HepG2 (cell line): ENCODE results near the gene CST3. TPM values are rescaled to one million over a fixed set of nuclear protein-coding genes. Genes with fewer than 3 reads are reported as not detected.
"Not testable (repeated sequence)": the region's sequence is repeated elsewhere in the genome, so short reads cannot be mapped to it uniquely, and the experiment has no call there.

Source experiments
- ATAC-seq: fragments of 200-7000 bp; cut with Tn5 transposase; 3 replicates; pipeline ENCODE4 v1.9.1; 2020; ENCODE audit warnings: mild to moderate bottlenecking, moderate library complexity
- BruUV-seq: library from RNA; stranded (reverse); fragments of 400-500 nt; replicated peaks from 2 replicates; lab custom pipeline; 2021; lab: Mats Ljungman, UMichigan
- CTCF ChIA-PET: fragments of 300-600 bp; formaldehyde crosslinking; extraction: SDS; loops from one replicate; lab custom pipeline; 2021; ENCODE audit warnings: low total read pairs, inconsistent platforms, low intra/inter-chr PET ratio; lab: Yijun Ruan, JAX
- POLR2A ChIA-PET: fragments of 350-600 bp; sonication (Branson Sonifier 250); formaldehyde crosslinking; loops from one replicate; lab custom pipeline; 2020; ENCODE audit warnings: antibody characterized with exemption, inconsistent platforms; lab: Yijun Ruan, JAX
- DNase-seq: peaks from one replicate; pipeline ENCODE4 v3.0.0-alpha.2; 2015; ENCODE audit warnings: low spot score
- FAIRE-seq: peaks from 3 replicates; lab custom pipeline; 2011; peaks lifted over from hg19 to GRCh38; lab: Jason Lieb, UNC
- H2AFZ ChIP-seq: one replicate; pipeline ENCODE4 v1.6.1; 2011; ENCODE audit warnings: low read length, inconsistent platforms
- H3K27ac ChIP-seq: fragments of 300-600 bp; 3 replicates; pipeline ENCODE4 v1.8.0; 2011; ENCODE audit warnings: mixed run types, mild to moderate bottlenecking, mixed read lengths, low read length, inconsistent platforms; ENCODE audit not compliant: insufficient read depth; ENCODE audit errors: extremely low read length
- H3K27me3 ChIP-seq, 2 experiments: fragments of 200-600 bp in 1 of 2; 2 replicates in 1 of 2; 3 replicates in 1 of 2; pipeline versions ENCODE4 v1.6.0 to v1.8.0; 2011; ENCODE audit warnings: low read length in 2 of 2, mild to moderate bottlenecking in 2 of 2, moderate library complexity in 2 of 2, inconsistent platforms in 1 of 2; ENCODE audit not compliant: insufficient read depth in 2 of 2, control insufficient read depth in 1 of 2
- H3K36me3 ChIP-seq, 2 experiments: fragments of 200-600 bp in 1 of 2; replicated peaks in 1 of 2; 2 replicates in 1 of 2; 3 replicates in 1 of 2; pipeline versions ENCODE4 v1.5.1 to v1.8.0; 2011; ENCODE audit warnings: low read length in 2 of 2, inconsistent platforms in 1 of 2; ENCODE audit not compliant: insufficient read depth in 2 of 2, control insufficient read depth in 1 of 2
- H3K4me1 ChIP-seq: 2 replicates; pipeline ENCODE4 v1.5.1; 2012; ENCODE audit warnings: low read length, inconsistent platforms; ENCODE audit not compliant: insufficient read depth
- H3K4me2 ChIP-seq: 2 replicates; pipeline ENCODE4 v1.6.0; 2011; ENCODE audit warnings: low read depth, low read length, inconsistent platforms
- H3K4me3 ChIP-seq, 3 experiments: fragments of 200-600 bp in 1 of 3; sonication (generic), shearing (Covaris generic) in 1 of 3; replicated peaks in 1 of 3; 2 replicates each; pipeline ENCODE4 v1.5.1; 2011 to 2016; ENCODE audit warnings: low read length in 3 of 3, inconsistent platforms in 2 of 3, low read depth in 2 of 3, mild to moderate bottlenecking in 2 of 3, control low read depth in 1 of 3, mixed read lengths in 1 of 3; ENCODE audit not compliant: insufficient read depth in 1 of 3
- H3K79me2 ChIP-seq: one replicate; pipeline ENCODE4 v1.6.1; 2011; ENCODE audit warnings: low read length, inconsistent platforms; ENCODE audit not compliant: insufficient read depth
- H3K9ac ChIP-seq: 2 replicates; pipeline ENCODE4 v1.6.0; 2011; ENCODE audit warnings: mild to moderate bottlenecking, low read depth, low read length, inconsistent platforms; ENCODE audit not compliant: insufficient read depth
- H3K9me3 ChIP-seq: 2 replicates; pipeline ENCODE4 v1.5.1; 2012; ENCODE audit warnings: mild to moderate bottlenecking, low read length
- H4K20me1 ChIP-seq: 2 replicates; pipeline ENCODE4 v1.6.0; 2011; ENCODE audit warnings: inconsistent platforms, mild to moderate bottlenecking, low read length, moderate library complexity; ENCODE audit not compliant: insufficient read depth
- HBP1 ChIP-seq: IDR thresholded peaks from 2 replicates; pipeline ENCODE4 v1.6.1; 2016; ENCODE audit warnings: low read depth, control low read depth
- HDAC1 ChIP-seq: sonication (generic); formaldehyde crosslinking; IDR thresholded peaks from 2 replicates; pipeline ENCODE4 v1.5.1; 2020; ENCODE audit warnings: mild to moderate bottlenecking, missing genetic modification reagents
- MYC ChIP-seq: sonication (generic); formaldehyde crosslinking; IDR thresholded peaks from 2 replicates; pipeline ENCODE4 v1.9.0; 2021; ENCODE audit warnings: missing genetic modification reagents, borderline replicate concordance
- MZF1 ChIP-seq: sonication (generic); formaldehyde crosslinking; IDR thresholded peaks from 2 replicates; pipeline ENCODE4 v1.8.1; 2023; ENCODE audit warnings: mild to moderate bottlenecking, missing genetic modification reagents, borderline replicate concordance
- REL ChIP-seq: sonication (generic); formaldehyde crosslinking; conservative IDR thresholded peaks from 2 replicates; pipeline ENCODE4 v1.8.0; 2022; ENCODE audit warnings: mild to moderate bottlenecking, missing genetic modification reagents, moderate library complexity
- SIX4 ChIP-seq: sonication (generic); formaldehyde crosslinking; IDR thresholded peaks from 2 replicates; pipeline ENCODE4 v1.4.0; 2020; ENCODE audit warnings: missing genetic modification reagents
- STAG1 ChIP-seq: sonication (generic); formaldehyde crosslinking; IDR thresholded peaks from 2 replicates; pipeline ENCODE4 v1.4.0; 2020; ENCODE audit warnings: missing genetic modification reagents
- TEAD2 ChIP-seq: sonication (generic); formaldehyde crosslinking; IDR thresholded peaks from 2 replicates; pipeline ENCODE4 v1.9.0; 2021; ENCODE audit warnings: missing genetic modification reagents
- ZKSCAN1 ChIP-seq: fragments of 150-350 bp; IDR thresholded peaks from 2 replicates; pipeline ENCODE4 v1.6.1; 2014; ENCODE audit warnings: low read length
- ZNF713 ChIP-seq: sonication (generic); formaldehyde crosslinking; IDR thresholded peaks from 2 replicates; pipeline ENCODE4 v1.4.0; 2020; ENCODE audit warnings: mild to moderate bottlenecking, missing genetic modification reagents
- WGBS: methylation state at CpG from one replicate; pipeline ENCODE4 v1.1.6; 2017; ENCODE audit warnings: low lambda C conversion rate; 5-methylcytosine and 5-hydroxymethylcytosine counted together
- in situ Hi-C: cut with HindIII; loops from 2 replicates; pipeline ENCODE4 v1.10.0; 2017; ENCODE audit warnings: low pct_unique_long_range_greater_than_20kb; ENCODE audit not compliant: extremely low pct_ligation_motif_present
- intact Hi-C: fragments of 100-400 bp; cut with micrococcal nuclease; formaldehyde crosslinking; loops from one replicate; pipeline ENCODE4 v1.10.0; 2022; ENCODE audit not compliant: unreplicated experiment
- polyA plus RNA-seq, 8 experiments: library from polyadenylated mRNA; depleted of rRNA in 3 of 8; stranded (reverse) in 7 of 8; unstranded in 1 of 8; fragments of >200 nt; fragmentation: Illumina TruSeq in 4 of 8; extraction: Trizol in 4 of 8; gene quantifications; 2 replicates each; pipeline versions ENCODE4 v1.2.1 to v1.2.3, GENCODE V29; 2011 to 2016; ENCODE audit warnings: low read depth in 4 of 8, missing spikeins in 1 of 8, mixed read lengths in 1 of 8; ENCODE audit not compliant: insufficient read depth in 1 of 8
- total RNA-seq, 5 experiments: library from RNA; depleted of rRNA; stranded (reverse); fragments of >200 nt; fragmentation: Illumina TruSeq; extraction: Trizol; gene quantifications; 2 replicates each; pipeline ENCODE4 v1.2.3, GENCODE V29; 2016; ENCODE audit warnings: low read depth in 1 of 5
- TF ChIP-seq, protein P1 (sequence below): IDR thresholded peaks from 2 replicates; pipeline ENCODE4 v1.6.1; 2016; ENCODE audit warnings: missing biosample characterization, missing genetic modification reagents, low read depth
- TF ChIP-seq, protein P2 (sequence below): sonication (generic); formaldehyde crosslinking; IDR thresholded peaks from 2 replicates; pipeline ENCODE4 v1.5.0; 2020; ENCODE audit warnings: mild to moderate bottlenecking, missing genetic modification reagents

Gene CST3
- total and polyA plus RNA-seq, 2 of the 13 experiments (the other 11 are each of a cell fraction or from before 2014, with no cell fraction given): 690 to 1,005 TPM

- ChIA-PET POLR2A (no interaction called here), CTCF (no interaction called here)
These were observed 48.4 kb upstream of the CST3 start for GRCh38 chr20:23686046-23686750.

GRCh38 chr20:23685529-23685896 lies 47.8 kb upstream of the CST3 start:
- 0% methylated on average over 3 of the region's 4 CpGs for WGBS
- H3K27ac ChIP-seq, CTCF ChIA-PET, H3K9me3 ChIP-seq, H3K4me1 ChIP-seq, FAIRE-seq, DNase-seq, ATAC-seq, H4K20me1 ChIP-seq, H3K79me2 ChIP-seq, H3K4me2 ChIP-seq, POLR2A ChIA-PET, BruUV-seq, H3K9ac ChIP-seq, H3K36me3 ChIP-seq, H3K4me3 ChIP-seq, H2AFZ ChIP-seq, in situ Hi-C loops, intact Hi-C loops: not testable (repeated sequence)
- H3K27me3 ChIP-seq: peaks cover 0 to 16% of the 10 kb centered on the region in 2 experiments; a peak in 1 of 5 replicates

More at GRCh38 chr20:23686046-23686750, 48.4 kb upstream of the CST3 start:
- Histone ChIP-seq H2AFZ (no peak overlapping the region), H3K27ac (no peak overlapping the region), H3K79me2 (no peaks in the 10 kb centered on the region), H3K27me3 (peaks cover 0 to 16% of the 10 kb centered on the region in 2 experiments; a peak in 1 of 5 replicates), H3K4me2 (no peak overlapping the region), H3K9me3 (no peaks in the 10 kb centered on the region), H3K9ac (no peak overlapping the region), H4K20me1 (no peaks in the 10 kb centered on the region), H3K4me3 (no peak overlapping the region), H3K4me1 (no peaks in the 10 kb centered on the region), H3K36me3 (no peaks in the 10 kb centered on the region)
- 7% methylated on average over 3 of the region's 4 CpGs for WGBS
- no TSS peak for BruUV-seq
- DNase-seq (no peak), ATAC-seq (no peak; the same call in 2 of the 3 replicates), FAIRE-seq (no peak)
- TF ChIP-seq MYC (CRISPR knock-in tag): no peak
- TF ChIP-seq, protein P1, sequence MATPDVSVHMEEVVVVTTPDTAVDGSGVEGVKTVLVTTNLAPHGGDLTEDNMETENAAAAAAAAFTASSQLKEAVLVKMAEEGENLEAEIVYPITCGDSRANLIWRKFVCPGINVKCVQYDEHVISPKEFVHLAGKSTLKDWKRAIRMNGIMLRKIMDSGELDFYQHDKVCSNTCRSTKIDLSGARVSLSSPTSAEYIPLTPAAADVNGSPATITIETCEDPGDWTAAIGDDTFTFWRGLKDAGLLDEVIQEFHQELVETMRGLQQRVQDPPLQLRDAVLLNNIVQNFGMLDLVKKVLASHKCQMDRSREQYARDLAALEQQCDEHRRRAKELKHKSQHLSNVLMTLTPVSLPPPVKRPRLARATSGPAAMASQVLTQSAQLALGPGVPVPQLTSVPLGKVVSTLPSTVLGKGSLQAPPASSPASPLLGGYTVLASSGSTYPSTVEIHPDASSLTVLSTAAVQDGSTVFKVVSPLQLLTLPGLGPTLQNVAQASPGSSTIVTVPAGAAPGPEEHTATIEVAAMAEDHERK (CRISPR knock-in tag): no peak
- no peak for TF ChIP-seq TEAD2 (CRISPR knock-in tag)
- no peak for TF ChIP-seq MZF1
- TF ChIP-seq, protein P2, sequence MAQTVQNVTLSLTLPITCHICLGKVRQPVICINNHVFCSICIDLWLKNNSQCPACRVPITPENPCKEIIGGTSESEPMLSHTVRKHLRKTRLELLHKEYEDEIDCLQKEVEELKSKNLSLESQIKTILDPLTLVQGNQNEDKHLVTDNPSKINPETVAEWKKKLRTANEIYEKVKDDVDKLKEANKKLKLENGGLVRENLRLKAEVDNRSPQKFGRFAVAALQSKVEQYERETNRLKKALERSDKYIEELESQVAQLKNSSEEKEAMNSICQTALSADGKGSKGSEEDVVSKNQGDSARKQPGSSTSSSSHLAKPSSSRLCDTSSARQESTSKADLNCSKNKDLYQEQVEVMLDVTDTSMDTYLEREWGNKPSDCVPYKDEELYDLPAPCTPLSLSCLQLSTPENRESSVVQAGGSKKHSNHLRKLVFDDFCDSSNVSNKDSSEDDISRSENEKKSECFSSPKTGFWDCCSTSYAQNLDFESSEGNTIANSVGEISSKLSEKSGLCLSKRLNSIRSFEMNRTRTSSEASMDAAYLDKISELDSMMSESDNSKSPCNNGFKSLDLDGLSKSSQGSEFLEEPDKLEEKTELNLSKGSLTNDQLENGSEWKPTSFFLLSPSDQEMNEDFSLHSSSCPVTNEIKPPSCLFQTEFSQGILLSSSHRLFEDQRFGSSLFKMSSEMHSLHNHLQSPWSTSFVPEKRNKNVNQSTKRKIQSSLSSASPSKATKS (CRISPR knock-in tag): no peak
- no peak for TF ChIP-seq STAG1 (CRISPR knock-in tag)
- no peak for TF ChIP-seq HDAC1 (CRISPR knock-in tag)
- TF ChIP-seq HBP1 (CRISPR knock-in tag): no peak
- TF ChIP-seq SIX4: no peak
- no peak for TF ChIP-seq ZNF713 (CRISPR knock-in tag)
- TF ChIP-seq ZKSCAN1: no peak
- no peak for TF ChIP-seq REL (CRISPR knock-in tag)
- in situ Hi-C loops: no loop called here
- intact Hi-C loops: no loop called here
